HG03097 (cell line): Measurements from ENCODE around the gene SLC9C1.

Experiments used
- ATAC-seq: cut with Tn5 transposase; IDR thresholded peaks from one replicate; pipeline ENCODE4 v1.9.1; 2021; ENCODE audit not compliant: unreplicated experiment, low FRiP score

SLC9C1 gene

DNA sequence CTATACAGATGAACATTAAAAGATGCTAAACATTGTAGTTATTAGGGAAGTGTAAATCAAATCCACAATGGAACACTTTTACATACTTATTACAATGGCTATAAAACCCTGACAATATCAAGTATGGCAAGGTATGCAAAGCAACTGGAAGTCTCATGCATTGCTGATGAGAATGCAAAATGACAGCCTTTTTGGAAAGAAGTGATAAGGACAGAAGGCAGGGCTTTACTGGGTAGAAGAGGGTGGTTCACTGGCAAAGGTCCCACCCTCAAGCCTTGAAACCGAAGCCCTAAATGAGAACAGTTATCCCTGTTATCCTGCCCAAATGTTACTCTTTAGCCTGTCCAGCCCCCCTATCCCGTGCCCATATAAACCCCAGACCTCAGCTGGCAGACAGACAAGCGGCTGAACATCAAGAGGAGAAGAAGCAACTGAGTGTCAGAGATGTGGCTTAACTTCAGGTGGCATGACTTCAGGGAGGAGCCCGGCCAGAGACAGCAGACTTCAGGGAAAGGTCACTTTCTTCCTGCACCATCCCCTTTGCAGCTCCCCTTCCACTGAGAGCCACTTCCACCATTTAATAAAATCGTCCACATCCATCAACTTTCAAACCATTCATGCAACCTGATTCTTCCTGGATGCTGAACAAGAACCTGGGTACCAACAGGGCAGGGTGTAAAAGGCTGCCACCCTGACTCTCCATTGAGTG, 160.2 kb downstream of the SLC9C1 start:
- ATAC-seq = no peak

DNA sequence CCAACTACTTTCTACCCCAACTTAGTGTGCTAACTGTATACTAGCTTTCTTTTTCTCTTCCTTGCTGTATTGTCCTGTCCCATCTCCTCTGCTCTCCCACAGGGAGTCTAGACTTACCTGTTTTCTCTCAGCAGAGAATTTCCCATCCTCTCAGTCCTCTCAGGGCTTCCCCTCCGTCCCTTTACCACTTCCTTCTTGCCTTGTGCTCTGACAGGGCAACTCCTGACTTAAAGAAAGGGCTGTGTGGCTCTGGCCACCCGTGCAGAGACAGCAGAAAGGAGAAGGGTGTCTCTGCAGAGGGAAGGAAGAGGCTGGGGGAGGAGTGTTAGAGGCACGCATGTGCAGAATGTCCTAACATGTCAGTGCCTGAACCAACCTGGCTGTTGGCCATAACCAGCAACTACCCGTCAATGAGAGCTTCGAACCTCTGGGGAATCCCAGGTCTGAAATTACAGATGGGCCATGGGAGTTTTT, 161.0 kb downstream of the SLC9C1 start, which contains the start of gene GCSAM:
Gene GCSAM (minus strand): TSS at position 274 of the 474 bp plus-strand sequence. CDS start 128 bp downstream, at position 146.
- peak; percentile 62 for ATAC-seq

DNA sequence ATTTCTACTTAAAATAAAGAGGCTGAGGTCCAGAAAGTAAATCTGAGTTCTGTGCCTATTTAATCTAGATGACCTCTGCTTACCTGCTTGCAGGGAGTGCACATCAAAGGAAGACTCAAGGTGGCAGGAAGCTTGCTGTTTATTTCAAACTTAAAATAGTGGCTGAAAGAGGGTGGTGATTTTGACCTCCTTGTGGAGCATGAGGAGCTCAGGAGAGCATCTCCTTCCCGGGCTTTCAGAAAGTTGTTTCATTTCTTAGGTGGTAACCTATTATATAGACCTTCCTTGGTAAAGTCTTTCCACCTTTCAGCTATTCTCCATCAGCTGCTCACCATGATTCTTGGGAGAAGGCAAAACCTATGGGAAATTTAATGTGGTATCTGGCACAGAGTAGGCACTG, 161.5 kb downstream of the SLC9C1 start:
- ATAC-seq = peak; percentile 0

DNA sequence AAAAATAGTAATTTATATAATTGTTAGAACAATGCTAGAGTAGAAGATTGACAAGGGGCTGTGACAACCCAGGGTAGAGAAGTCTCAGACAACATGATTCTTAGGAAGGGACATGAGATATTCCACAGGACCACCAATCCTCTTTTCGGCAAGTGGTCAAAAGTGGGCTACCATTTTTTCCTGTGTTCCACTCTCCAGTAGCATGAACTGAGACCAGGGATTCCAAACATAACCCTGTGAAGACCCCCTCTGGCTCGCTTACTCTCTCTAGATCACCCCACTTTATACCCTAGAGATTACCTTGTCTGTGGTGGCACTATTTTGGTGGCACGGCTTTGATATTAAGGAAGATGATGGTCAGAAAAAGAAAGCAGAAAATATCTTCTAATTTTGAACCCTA, 161.9 kb downstream of the SLC9C1 start:
- ATAC-seq = no peak

DNA sequence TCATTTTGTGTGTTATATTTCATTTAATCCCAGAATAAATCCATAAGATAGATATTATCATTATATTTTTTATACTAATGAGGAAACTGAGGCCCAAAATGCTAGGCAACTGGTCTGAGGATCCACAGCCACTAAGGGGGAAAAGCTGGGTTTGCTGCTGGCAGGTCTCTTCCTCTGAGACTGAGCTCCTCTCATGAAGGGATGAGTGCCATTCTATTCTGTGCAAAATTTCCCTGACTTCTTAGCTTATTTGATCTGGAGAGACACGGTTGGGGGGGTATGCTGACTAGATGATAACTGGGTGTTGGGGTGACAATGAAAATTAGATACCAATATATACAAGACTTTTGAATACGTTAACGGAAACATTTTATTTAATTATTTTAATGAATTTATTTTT, 162.9 kb downstream of the SLC9C1 start:
- ATAC-seq = no peak

DNA sequence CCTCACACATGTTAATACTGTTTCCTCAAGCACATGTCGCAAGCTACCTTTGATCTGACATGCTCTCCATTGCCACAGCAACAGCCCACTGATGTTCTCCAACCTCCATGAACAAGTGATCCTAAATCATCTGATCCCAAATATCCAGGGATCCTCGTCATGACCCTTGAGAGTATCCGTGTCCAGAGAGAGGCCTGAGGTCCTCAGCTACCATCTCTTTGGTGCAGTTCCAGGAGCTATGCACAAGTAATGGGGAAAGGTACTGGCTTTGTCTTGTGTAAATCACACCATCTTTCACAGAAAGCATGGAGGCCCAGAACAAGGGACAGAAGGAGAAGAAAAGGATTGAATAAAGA, 163.4 kb downstream of the SLC9C1 start:
- ATAC-seq = no peak

DNA sequence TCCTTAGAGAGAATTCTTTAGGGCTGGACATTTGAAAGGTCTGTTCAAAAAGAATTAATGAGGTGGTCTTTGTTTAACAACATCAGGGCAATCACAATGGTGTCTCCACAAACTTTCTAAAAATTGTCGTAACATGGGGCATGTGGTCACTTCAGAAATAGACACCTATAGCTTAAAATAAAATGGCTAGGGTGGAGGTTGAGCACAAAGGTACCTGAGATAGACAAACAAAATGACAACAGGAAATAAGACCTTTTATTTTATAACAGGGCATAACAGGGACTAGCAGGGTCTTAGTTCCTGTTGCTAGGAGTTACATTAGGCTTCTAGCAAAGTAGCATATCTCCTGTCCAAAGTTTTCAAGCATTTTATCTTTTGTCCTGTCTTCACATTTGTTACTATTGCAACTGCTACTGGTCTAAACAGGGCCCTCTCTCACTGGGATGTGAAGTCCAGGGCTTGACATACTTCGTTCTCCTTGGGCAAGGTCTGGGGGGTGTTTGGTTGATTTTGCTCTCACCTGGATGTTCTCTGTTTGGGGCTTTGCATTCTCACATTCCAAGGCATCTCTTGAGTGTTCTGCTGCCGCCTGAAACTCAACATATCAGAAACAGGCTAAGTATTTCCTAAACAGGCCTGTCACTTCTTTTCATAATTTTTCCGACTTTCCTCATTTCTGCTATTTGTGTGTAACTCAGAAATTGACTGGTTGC, 163.9 kb downstream of the SLC9C1 start:
- no peak for ATAC-seq

DNA sequence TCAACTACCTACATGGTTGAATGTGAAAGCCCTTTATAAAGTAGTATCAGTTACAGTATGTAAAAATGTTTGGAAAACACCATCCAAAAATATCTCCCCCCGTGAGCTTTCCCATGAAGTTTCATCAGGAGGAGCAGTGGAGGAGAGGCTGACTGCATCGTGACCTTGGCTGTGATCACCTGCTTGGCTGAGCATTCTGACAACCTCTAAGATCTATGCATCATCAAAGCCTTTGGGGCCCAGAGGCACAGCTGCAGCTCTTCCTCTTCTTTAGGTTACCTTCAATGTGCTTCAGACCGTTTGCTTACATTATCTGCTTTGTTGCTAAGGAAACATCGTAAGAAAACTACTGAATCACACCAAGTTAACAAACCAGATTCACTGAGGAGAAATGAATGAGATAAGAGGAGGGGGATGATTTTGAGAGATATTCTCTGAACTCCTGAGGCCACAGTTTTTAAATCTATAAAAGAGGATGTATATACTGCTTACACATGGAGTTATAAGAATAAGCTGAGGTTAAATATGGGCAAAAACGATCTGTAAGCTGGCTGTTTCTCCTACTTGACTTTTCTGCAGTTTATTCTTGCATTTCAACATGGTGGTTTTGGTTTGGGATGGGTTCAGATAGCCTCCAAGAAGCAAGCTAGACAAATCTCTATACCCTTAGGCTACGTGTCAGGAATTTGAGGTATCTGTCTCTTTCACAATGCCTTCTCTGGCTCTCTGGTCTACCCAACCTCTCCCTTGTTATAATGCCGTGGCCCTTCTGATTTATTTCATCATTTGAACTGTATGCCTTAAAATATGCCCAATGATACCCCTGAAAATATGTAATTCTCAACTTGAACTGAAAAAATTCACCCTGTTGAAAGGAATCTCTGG, 164.9 kb downstream of the SLC9C1 start:
- peak; percentile 39 for ATAC-seq

DNA sequence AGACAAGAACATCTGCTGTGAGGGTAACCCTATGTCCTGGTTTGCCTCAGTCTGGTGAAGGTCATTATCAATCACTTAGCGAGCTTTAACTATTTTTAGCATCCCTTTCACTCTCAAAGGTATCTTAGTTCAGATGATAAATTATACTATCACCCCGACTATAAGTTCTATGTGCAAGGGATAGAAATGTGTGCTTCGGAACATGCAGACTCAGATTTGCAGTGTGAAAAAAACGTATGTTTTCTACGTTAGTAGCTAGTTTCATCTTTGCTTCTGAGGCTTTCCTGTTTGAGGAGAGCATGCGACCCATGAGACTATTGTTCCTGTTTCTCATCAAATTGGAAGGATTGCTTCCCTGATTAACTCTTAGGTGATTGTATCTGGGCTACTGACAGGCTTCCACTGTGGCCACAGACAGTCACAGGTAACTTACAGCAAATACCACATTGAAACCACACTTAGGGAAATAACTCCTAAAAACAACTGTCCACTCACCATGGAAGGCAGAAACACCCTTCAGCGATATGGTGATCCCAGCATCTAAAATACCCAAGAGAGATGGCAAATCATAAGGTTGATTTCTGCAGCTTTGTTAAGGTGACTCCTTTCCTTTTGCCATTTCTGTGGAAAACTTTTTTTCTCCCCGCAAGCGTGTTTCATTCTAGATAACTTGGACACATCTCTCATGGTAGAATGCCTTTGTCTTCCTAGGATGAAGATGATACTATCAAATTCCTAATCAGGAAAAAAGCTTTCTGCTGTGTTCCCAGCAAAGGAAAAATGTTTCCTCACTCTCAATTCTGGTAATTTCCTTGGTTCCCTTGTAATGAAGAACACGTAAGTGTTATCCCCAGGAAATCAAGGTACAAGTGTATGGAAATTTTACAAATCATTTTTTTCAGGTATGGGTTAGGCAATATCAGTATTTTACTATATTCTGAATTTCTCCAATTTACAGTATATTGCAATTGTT, 166.2 kb downstream of the SLC9C1 start:
- ATAC-seq = no peak

DNA sequence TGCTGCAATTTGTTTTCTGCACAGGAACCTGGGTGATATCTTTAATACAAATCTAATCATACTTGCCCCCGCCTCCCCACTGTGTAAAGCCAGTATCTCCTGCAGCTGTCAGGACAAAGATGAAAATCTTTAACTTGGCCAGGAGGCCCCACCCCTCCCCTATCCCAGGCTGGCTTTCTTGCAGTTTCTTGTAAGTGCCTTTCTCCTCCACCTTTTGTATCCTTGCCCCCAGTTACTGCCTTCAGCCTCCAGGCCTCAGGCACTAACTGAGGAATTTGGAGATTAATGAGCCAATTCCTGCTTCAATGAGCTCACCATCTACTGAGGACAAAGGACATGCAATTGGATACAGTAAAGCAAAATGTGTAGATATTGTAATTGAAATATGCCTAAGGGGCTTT, 167.5 kb downstream of the SLC9C1 start:
- ATAC-seq = no peak

DNA sequence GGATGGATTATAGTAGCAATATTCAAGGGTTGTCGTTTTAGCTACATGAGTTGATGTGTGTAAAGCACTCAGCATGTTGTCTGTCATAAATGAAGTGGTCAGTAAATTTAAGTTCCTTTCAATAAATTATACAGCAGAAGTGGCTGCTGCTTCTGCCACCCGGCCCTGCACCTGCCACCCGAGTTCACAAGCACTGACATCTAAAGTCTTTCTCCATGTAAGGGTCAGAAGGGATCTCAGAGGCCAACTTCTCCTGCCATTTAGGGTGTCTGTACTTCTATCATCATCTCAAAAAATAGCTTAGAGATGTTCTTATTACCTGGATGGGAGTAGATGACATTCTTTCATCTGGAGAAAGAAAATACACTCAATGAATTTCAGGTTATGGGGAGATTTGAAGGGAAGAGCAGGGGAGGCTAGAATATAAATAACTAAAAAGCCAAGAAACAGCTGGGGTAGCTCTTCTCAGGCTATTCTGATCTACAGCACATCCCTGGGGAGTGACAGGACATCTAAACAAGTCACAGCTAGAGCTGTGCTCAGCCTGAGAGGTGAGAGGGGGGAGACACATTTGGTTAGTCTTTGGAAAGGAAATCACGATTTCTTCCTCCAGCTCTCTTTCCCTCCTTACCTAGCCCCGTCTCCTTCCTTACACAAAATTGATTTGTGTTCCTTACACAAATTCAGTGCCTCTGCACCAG, 169.0 kb downstream of the SLC9C1 start:
- no peak for ATAC-seq

DNA sequence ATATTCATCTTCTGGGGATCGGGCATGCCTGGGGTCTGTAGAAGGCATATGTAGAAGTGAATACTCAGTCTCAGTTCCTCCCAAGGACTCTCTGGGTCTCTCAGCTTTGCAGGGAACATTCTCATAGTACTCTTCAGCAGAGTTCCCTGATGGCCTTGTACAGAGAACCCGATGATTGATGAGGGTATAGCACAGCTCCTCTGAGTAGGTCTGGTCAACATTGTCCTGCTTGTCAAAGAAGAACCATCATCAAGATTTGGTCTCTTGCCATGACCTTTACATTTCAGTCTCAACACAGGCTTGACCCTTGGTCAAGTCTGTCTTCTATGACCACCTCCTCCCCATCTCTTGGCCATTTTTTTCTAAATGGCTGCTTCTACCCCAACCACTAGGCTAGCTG, 170.5 kb downstream of the SLC9C1 start:
- no peak for ATAC-seq

DNA sequence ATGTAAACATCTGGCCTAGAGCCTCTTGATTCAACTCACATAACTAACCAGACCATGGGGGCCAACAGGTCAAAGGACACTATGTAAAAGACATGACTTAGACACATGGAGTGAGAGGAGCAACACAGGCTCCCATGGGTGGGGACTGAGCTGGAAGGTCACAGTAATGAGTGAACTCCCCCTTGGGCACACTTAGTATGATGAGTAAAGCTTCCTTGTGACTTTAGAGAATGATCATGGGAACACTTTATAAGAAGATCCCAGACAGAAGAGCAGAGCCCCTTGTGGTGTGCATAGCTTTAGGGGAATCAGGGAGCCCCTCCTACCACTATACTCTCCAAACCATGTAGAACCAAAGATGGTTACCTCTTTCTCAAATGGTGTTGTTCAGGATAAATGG, 171.1 kb downstream of the SLC9C1 start:
- ATAC-seq = no peak

DNA sequence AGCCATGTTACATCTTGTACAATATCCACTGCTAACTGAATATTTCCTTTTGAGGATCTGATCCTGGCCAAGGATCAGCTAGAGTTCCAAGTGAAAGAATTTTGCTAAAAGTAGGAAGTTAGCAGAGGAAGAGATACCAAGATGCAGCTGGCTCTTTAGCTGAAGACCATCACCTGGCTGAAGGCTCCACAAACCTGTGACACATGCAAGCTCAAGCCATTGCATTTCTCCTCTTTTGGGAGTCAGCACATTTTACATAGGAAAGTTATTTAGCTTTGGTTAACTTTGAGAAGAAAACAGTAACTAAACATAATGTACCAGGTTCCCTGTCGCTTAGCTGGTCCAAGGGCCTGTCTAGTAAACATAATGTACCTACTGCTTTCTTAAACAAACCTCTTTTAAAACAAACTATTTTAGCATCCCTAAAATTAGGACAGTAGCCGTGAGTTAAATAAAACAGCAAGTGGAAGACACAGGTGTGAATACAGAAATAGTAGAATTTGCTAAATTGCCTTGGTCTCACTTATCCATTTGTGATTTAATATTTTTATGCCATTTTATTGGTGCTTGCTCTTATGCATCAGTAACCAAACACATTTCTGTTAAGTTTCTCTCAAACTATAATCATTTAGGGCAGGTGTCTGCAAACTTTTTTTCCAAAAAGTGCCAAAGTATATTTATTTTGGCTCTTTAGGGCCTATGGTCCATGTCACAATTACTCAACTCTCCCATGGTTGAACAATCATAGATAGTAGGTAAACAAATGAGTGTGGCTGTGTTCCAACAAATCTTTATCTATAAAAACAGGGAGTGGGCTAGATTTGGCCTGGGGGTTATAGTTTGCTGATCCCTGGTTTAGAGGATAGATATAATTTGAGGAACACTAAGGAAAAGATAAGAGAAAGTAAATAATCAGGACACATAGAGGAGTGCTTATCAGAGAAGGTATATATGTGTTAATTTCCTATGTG, 172.2 kb downstream of the SLC9C1 start:
- ATAC-seq = no peak

DNA sequence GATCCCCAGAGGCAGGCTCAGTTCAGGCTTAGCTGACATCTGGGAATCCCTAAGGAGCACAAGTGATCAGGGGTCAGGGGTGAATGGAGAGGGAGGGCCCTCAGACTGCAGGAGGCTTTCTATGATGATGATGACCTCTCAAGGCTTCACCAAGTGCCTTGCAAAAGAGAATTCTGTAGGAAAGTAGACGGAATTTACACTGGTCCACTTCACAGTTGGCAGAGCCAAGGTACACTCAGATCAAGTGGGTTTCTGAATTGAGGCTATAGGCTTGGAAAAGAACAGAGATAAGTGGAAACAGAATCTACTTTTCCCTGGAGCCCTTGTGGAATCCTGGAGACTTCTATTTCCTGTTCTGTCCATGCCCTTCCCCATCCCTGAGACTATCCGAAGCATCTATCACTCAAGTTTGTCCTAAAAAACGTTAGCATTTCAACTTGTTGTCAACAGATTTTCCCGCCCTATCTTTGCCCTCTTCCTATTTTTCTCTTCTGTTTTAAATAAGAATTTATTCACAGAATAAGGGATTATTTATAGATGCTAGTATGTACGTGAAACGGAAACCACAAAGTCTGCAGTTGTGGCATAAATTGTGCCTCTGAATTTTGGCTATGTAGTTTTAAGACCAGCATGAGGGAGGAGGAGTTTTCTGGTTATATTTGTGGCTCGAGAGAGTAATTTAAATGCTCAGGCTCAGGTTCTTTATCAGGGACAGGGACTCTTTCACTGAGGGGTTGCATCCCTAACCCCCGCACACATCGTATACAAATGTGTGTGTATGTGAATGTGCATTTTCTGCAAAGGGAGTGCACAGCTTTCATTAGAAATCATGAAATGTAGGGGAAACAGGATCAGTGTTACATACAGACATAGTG, 173.8 kb downstream of the SLC9C1 start:
- ATAC-seq = no peak

DNA sequence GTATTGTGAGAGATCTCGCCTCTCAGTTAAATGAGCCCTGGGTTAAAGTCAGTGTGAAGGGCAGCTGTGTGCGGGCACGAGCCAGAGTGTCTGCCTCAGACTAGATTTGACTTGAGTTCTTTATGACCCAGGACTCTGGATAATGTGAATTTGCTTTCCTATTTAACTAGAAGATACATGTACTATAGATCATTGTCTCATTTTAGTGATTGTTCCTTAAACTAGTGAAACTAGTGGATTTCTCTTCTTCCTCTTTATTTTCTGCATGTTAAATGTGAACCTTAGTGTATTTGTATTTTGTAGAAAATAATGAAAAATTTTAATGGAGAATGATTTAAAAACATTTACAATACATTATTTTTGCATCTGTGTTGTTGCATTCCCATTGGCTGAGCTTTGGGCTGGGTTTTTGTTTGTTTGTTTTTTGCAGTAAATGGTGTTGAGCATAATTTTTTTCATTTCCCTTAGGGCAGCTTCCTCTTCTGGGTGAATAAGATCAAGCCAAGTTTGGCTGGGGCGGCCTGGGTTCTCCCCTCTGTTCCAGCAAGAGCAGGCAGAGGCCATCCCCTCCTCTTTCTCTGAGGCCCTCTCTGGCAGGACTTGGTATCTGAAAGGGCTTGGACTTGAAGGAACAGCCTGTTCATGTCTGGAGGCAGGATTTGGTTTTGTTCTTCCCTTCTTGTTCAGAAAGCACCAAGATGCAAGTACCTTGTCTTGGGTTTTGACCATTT, 176.0 kb downstream of the SLC9C1 start:
- ATAC-seq = no peak

DNA sequence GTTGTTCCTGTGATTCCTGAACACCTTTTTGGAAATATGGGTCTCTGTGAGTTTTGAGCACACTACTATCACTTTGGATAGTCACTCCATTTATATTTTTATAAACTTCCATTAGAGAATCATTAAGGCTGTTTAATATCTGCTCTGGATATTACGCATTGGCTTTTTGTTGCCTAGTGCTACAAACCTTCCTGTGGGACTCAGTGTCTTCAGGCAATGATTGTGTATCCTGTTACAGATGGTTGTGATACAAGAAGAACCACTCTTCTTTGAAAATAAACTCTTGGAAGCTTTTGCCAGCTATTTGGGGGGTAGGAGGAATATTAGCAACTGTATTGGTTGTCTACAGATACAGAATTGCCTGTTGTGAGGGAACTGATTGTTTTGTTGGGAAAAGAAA, 176.6 kb downstream of the SLC9C1 start:
- ATAC-seq = no peak
